CD14-positive monocyte (primary cell): ENCODE measurements around the gene PFKP. TPM values are rescaled to one million over a fixed set of nuclear protein-coding genes. Genes with fewer than 3 reads are reported as not detected.
A peak's percentile ranks its signal among the peaks of the same experiment; 100 is the strongest.

ENCODE experiments used
- DNase-seq, 3 donors: peaks; one replicate each; pipeline ENCODE4 v3.0.0-alpha.2; 2011 to 2022
- H2AFZ ChIP-seq: 2 replicates; pipeline ENCODE4 v1.6.0; 2012; ENCODE audit warnings: mild to moderate bottlenecking, low read depth, low read length, inconsistent platforms; ENCODE audit not compliant: insufficient read depth, poor library complexity, severe bottlenecking
- H3K27ac ChIP-seq, 2 donors: 1 replicate in 1 of 2; 2 replicates in 1 of 2; pipeline ENCODE4 v1.5.1; 2012 to 2013; ENCODE audit warnings: low read length in 2 of 2, control low read depth in 1 of 2, inconsistent platforms in 1 of 2, low read depth in 1 of 2, mild to moderate bottlenecking in 1 of 2
- H3K27me3 ChIP-seq, 2 donors: one replicate each; pipeline versions ENCODE4 v1.6.0 to v1.6.1; 2011 to 2013; ENCODE audit warnings: low read length in 2 of 2; ENCODE audit not compliant: control insufficient read depth in 2 of 2, insufficient read depth in 2 of 2
- H3K36me3 ChIP-seq, 2 donors: replicated peaks in 1 of 2; 1 replicate in 1 of 2; 2 replicates in 1 of 2; pipeline versions ENCODE4 v1.5.1 to v1.6.1; 2012 to 2013; ENCODE audit warnings: low read length in 2 of 2, control low read depth in 1 of 2, inconsistent platforms in 1 of 2, mild to moderate bottlenecking in 1 of 2; ENCODE audit not compliant: insufficient read depth in 2 of 2, control insufficient read depth in 1 of 2
- H3K4me1 ChIP-seq, 2 donors: 1 replicate in 1 of 2; 2 replicates in 1 of 2; pipeline versions ENCODE4 v1.5.1 to v1.6.1; 2012 to 2013; ENCODE audit warnings: low read length in 2 of 2, control low read depth in 1 of 2, inconsistent platforms in 1 of 2, mild to moderate bottlenecking in 1 of 2, moderate library complexity in 1 of 2; ENCODE audit not compliant: insufficient read depth in 2 of 2, control insufficient read depth in 1 of 2
- H3K4me2 ChIP-seq: replicated peaks from 2 replicates; pipeline ENCODE3; 2012; ENCODE audit warnings: low read length, moderate library complexity, mild to moderate bottlenecking; ENCODE audit not compliant: poor library complexity, severe bottlenecking; ENCODE audit errors: extremely low read depth
- H3K4me3 ChIP-seq, 3 experiments: fragments of 200-600 bp in 1 of 3; sonication (generic) in 1 of 3; replicated peaks in 1 of 3; 1 replicate in 2 of 3; 2 replicates in 1 of 3; pipeline ENCODE4 v1.5.1; 2011 to 2013; ENCODE audit warnings: low read length in 3 of 3, mild to moderate bottlenecking in 3 of 3, control low read depth in 2 of 3, low read depth in 2 of 3, inconsistent platforms in 1 of 3, moderate library complexity in 1 of 3
- H3K79me2 ChIP-seq: 2 replicates; pipeline ENCODE4 v1.6.0; 2012; ENCODE audit warnings: mild to moderate bottlenecking, control low read depth, inconsistent platforms, low read length, moderate library complexity; ENCODE audit not compliant: insufficient read depth
- H3K9ac ChIP-seq: 2 replicates; pipeline ENCODE4 v1.6.0; 2017; ENCODE audit warnings: low read length, mild to moderate bottlenecking; ENCODE audit not compliant: insufficient read depth, poor library complexity, severe bottlenecking
- H3K9me3 ChIP-seq, 2 donors: replicated peaks in 1 of 2; 1 replicate in 1 of 2; 2 replicates in 1 of 2; pipeline versions ENCODE4 v1.5.1 to v1.6.1; 2012 to 2013; ENCODE audit warnings: low read length in 2 of 2, control low read depth in 1 of 2; ENCODE audit not compliant: control insufficient read depth in 1 of 2, insufficient read depth in 1 of 2
- H4K20me1 ChIP-seq: 2 replicates; pipeline ENCODE4 v1.6.0; 2012; ENCODE audit warnings: mild to moderate bottlenecking, low read length, control low read depth, moderate library complexity; ENCODE audit not compliant: insufficient read depth
- H3K27ac Mint-ChIP-seq, 7 donors: one replicate each; pipeline ENCODE4 v1.8.0; 2020; ENCODE audit warnings: mild to moderate bottlenecking in 7 of 7, mixed read lengths in 7 of 7, moderate library complexity in 6 of 7, inconsistent platforms in 2 of 7
- H3K27me3 Mint-ChIP-seq, 3 donors: one replicate each; pipeline ENCODE4 v1.8.0; 2021 to 2022; ENCODE audit warnings: low read depth in 3 of 3, mild to moderate bottlenecking in 3 of 3, mixed read lengths in 3 of 3, moderate library complexity in 3 of 3, inconsistent platforms in 1 of 3
- H3K36me3 Mint-ChIP-seq, 2 donors: one replicate each; pipeline ENCODE4 v1.8.0; 2020; ENCODE audit warnings: mixed read lengths in 2 of 2, inconsistent platforms in 1 of 2, mild to moderate bottlenecking in 1 of 2
- H3K4me1 Mint-ChIP-seq: one replicate; pipeline ENCODE4 v1.8.0; 2020; ENCODE audit warnings: mild to moderate bottlenecking, mixed read lengths
- H3K4me3 Mint-ChIP-seq, 2 donors: one replicate each; pipeline ENCODE4 v1.8.0; 2020; ENCODE audit warnings: mild to moderate bottlenecking in 2 of 2, mixed read lengths in 2 of 2, moderate library complexity in 1 of 2
- H3K9me3 Mint-ChIP-seq, 7 donors: one replicate each; pipeline ENCODE4 v1.8.0; 2020 to 2022; ENCODE audit warnings: mixed read lengths in 7 of 7, mild to moderate bottlenecking in 6 of 7, moderate library complexity in 6 of 7, inconsistent platforms in 2 of 7
- WGBS: methylation state at CpG from one replicate; pipeline ENCODE4 v1.1.5; 2013; ENCODE audit warnings: missing lambda C conversion rate; ENCODE audit not compliant: insufficient coverage; 5-methylcytosine and 5-hydroxymethylcytosine counted together
- intact Hi-C, 2 donors: fragments of 100-400 bp; cut with micrococcal nuclease; formaldehyde crosslinking; loops; one replicate each; pipeline versions ENCODE4 v1.15.0 to v1.15.1; 2023
- polyA plus RNA-seq, 3 donors: library from polyadenylated mRNA; depleted of rRNA in 1 of 3; unstranded in 2 of 3; stranded (reverse) in 1 of 3; fragments of 300-500 nt in 2 of 3; fragments of >200 nt in 1 of 3; fragmentation: Illumina TruSeq in 2 of 3; gene quantifications; 1 replicate in 2 of 3; 2 replicates in 1 of 3; pipeline ENCODE4 v1.2.3, GENCODE V29; 2012 to 2021
- TF ChIP-seq, protein P1 (sequence below): fragments of 200-600 bp; IDR thresholded peaks from one replicate; pipeline ENCODE4 v1.8.0; 2022; ENCODE audit warnings: antibody characterized with exemption, mild to moderate bottlenecking

Gene PFKP
- polyA plus RNA-seq, 3 donors, result 6.5 to 14.2 (median 8.1) TPM

DNA sequence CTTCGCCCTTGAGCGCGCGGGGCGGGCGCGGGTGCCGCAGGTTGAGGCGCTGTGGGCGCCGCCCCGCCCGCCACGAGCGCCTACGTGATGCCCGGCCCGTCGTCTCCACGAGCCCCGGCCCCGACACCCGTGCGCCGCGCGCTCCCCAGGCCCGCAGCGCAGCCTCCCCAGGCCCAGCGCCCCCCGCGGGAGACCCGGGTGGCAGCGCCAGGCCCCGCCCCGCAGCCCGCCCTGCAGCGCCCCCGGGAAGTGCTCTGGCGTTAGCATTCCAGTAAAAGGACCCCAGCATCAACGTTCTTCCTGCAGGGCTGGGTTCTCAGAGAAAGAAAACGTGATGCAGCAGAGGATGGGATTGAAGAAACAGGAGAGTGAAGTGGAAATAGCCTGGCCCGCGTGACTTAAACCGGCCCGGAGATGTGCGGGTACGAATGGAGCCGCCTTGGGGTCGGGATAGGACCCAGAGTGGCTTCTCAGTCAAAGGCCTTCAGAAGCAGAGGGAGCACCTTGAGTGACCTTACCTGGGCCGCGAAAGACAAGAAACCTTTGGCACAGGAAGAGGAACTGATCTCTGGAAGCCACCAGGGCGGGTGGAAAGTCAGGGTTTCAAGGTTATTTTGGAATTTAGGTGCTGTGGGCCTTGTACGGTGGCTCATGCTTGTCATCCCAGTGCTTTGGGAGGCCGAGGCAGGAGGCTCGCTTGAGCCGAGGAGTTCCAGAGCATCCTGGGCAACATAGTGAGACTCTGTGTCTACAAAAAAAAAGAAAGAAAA is 1.8 kb downstream of the PFKP start:
- H3K4me3 Mint-ChIP-seq, result peak overlapping the region; percentile 94 to 95
- no peak for DNase-seq
- peaks cover 11% of the 10 kb centered on the region for H3K4me1 Mint-ChIP-seq

DNA sequence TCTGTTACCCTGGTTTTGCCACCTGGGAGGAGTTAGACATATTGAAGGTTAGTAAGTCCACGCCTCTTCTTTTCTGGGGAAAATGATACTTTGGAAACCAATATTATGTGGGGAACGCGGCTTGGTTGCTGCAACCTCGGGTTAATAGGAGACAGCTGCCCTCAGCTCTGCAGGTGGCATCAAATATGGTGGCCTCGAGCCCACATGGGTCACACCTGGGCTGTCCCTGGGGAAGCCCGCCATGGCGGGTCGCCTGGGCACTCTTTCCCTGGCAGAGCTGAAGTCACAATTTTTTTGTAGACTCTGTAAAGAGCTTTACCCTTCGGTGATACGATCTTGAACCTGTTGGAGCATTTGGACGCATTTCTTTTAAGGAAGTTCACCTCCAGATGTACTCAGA is 2.5 kb downstream of the PFKP start:
- H4K20me1 ChIP-seq, result no peaks in the 10 kb centered on the region
- Mint-ChIP-seq H3K27me3 (peaks cover 17 to 30% (median 22%) of the 10 kb centered on the region in 3 donors), H3K4me1 (peaks cover 11% of the 10 kb centered on the region), H3K9me3 (peaks cover 0 to 5% (median 2%) of the 10 kb centered on the region in 7 donors), H3K27ac (no peak overlapping the region), H3K4me3 (peak overlapping the region; percentile 80 to 91), H3K36me3 (peaks cover 5 to 12% of the 10 kb centered on the region in 2 donors)
- H3K9me3 ChIP-seq, result no peaks in the 10 kb centered on the region
- H3K4me3 ChIP-seq, result no peak overlapping the region
- H3K79me2 ChIP-seq, result peaks cover 39% of the 10 kb centered on the region
- TF ChIP-seq, protein P1, sequence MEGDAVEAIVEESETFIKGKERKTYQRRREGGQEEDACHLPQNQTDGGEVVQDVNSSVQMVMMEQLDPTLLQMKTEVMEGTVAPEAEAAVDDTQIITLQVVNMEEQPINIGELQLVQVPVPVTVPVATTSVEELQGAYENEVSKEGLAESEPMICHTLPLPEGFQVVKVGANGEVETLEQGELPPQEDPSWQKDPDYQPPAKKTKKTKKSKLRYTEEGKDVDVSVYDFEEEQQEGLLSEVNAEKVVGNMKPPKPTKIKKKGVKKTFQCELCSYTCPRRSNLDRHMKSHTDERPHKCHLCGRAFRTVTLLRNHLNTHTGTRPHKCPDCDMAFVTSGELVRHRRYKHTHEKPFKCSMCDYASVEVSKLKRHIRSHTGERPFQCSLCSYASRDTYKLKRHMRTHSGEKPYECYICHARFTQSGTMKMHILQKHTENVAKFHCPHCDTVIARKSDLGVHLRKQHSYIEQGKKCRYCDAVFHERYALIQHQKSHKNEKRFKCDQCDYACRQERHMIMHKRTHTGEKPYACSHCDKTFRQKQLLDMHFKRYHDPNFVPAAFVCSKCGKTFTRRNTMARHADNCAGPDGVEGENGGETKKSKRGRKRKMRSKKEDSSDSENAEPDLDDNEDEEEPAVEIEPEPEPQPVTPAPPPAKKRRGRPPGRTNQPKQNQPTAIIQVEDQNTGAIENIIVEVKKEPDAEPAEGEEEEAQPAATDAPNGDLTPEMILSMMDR, result no peak
- no peak overlapping the region for H3K9ac ChIP-seq
- no peak overlapping the region for H2AFZ ChIP-seq
- no peak for DNase-seq
- 96% methylated on average over 8 of the region's 11 CpGs for WGBS
- peaks cover 13 to 36% of the 10 kb centered on the region in 2 donors for H3K4me1 ChIP-seq
- intact Hi-C loops, result no loop called here
- no peaks in the 10 kb centered on the region for H3K36me3 ChIP-seq
- H3K27me3 ChIP-seq, result peaks cover 9 to 24% of the 10 kb centered on the region in 2 donors
- no peak overlapping the region for H3K27ac ChIP-seq
- H3K4me2 ChIP-seq, result no peak overlapping the region

More for the DNA sequence above, 1.8 kb downstream of the PFKP start:
- H3K27ac ChIP-seq, result peak overlapping the region in 1 of 2 donors; percentile 36
- H3K27me3 Mint-ChIP-seq, result peaks cover 17 to 30% (median 22%) of the 10 kb centered on the region in 3 donors
- intact Hi-C loops, result no loop called here
- peak overlapping the region; percentile 70 to 91 (median 88) for H3K4me3 ChIP-seq
- H3K27me3 ChIP-seq, result peaks cover 9 to 24% of the 10 kb centered on the region in 2 donors
- no peaks in the 10 kb centered on the region for H3K9me3 ChIP-seq
- H4K20me1 ChIP-seq, result no peaks in the 10 kb centered on the region
- peak overlapping the region; percentile 98 for H3K4me2 ChIP-seq
- H2AFZ ChIP-seq, result peak overlapping the region; percentile 88
- peaks cover 0 to 5% (median 2%) of the 10 kb centered on the region in 7 donors for H3K9me3 Mint-ChIP-seq
- H3K36me3 ChIP-seq, result no peaks in the 10 kb centered on the region
- H3K79me2 ChIP-seq, result peaks cover 36% of the 10 kb centered on the region
- 16% methylated on average over 56 of the region's 57 CpGs for WGBS
- TF ChIP-seq, protein P1, result no peak
- H3K4me1 ChIP-seq, result peaks cover 13 to 36% of the 10 kb centered on the region in 2 donors
- H3K9ac ChIP-seq, result peak overlapping the region; percentile 69
- H3K27ac Mint-ChIP-seq, result peak overlapping the region in 2 of 7 donors; percentile 50 to 69
- peaks cover 5 to 12% of the 10 kb centered on the region in 2 donors for H3K36me3 Mint-ChIP-seq
